Transverse colon (tissue), 4 donors: ENCODE data around the gene P4HTM. TPM values are rescaled to one million over a fixed set of nuclear protein-coding genes. Genes with fewer than 3 reads are reported as not detected.

Source experiments
- DNase-seq: peaks from one replicate; pipeline ENCODE4 v3.0.0-alpha.2; 2019
- H3K27ac ChIP-seq, 4 donors: fragments of 200-600 bp; sonication (generic); 2 replicates each; pipeline ENCODE4 v1.5.1; 2016 to 2018; ENCODE audit warnings: inconsistent platforms in 4 of 4
- H3K27me3 ChIP-seq: fragments of 200-600 bp; sonication (generic); 2 replicates; pipeline ENCODE4 v1.5.1; 2017; ENCODE audit warnings: inconsistent platforms
- H3K36me3 ChIP-seq, 4 donors: fragments of 200-600 bp; sonication (generic); 2 replicates each; pipeline ENCODE4 v1.5.1; 2017 to 2019; ENCODE audit warnings: inconsistent platforms in 4 of 4
- H3K4me1 ChIP-seq, 4 donors: fragments of 200-600 bp; sonication (generic); 2 replicates each; pipeline ENCODE4 v1.5.1; 2017 to 2020; ENCODE audit warnings: inconsistent platforms in 4 of 4
- H3K4me3 ChIP-seq, 4 donors: fragments of 200-600 bp; sonication (generic); 1 replicate in 1 of 4; 2 replicates in 3 of 4; pipeline versions ENCODE4 v1.5.1 to v1.6.1; 2017 to 2019; ENCODE audit warnings: inconsistent platforms in 4 of 4
- H3K9me3 ChIP-seq, 2 donors: fragments of 200-600 bp; sonication (generic); 2 replicates each; pipeline ENCODE4 v1.5.1; 2017 to 2019; ENCODE audit warnings: inconsistent platforms in 2 of 2
- CTCF ChIP-seq, 5 experiments: fragments of 200-600 bp in 3 of 5; fragments of 450-650 bp in 2 of 5; sonication (generic) in 3 of 5; IDR thresholded peaks; 1 replicate in 2 of 5; 2 replicates in 3 of 5; pipeline ENCODE4 v1.5.1; 2016 to 2017; ENCODE audit warnings: antibody characterized with exemption in 5 of 5, inconsistent platforms in 3 of 5, mild to moderate bottlenecking in 2 of 5, moderate library complexity in 1 of 5
- EP300 ChIP-seq: sonication (generic); formaldehyde crosslinking; IDR thresholded peaks from one replicate; pipeline ENCODE4 v1.6.1; 2017; ENCODE audit warnings: antibody characterized with exemption, low read depth
- POLR2A ChIP-seq: fragments of 450-650 bp; IDR thresholded peaks from one replicate; pipeline ENCODE4 v1.6.1; 2016; ENCODE audit warnings: antibody characterized with exemption, mild to moderate bottlenecking, moderate library complexity
- POLR2AphosphoS5 ChIP-seq, 3 donors: sonication (generic); formaldehyde crosslinking; IDR thresholded peaks; one replicate each; pipeline ENCODE4 v1.6.1; 2016; ENCODE audit warnings: antibody characterized with exemption in 3 of 3
- WGBS, 2 donors: methylation state at CpG; one replicate each; pipeline ENCODE4 v1.1.5; 2018; ENCODE audit warnings: low coverage in 1 of 2; 5-methylcytosine and 5-hydroxymethylcytosine counted together
- in situ Hi-C, 4 donors: fragments of 200-750 bp; cut with MboI; loops; one replicate each; pipeline versions ENCODE4 v1.15.0 to v1.15.1; 2017; ENCODE audit warnings: low sequenced_read_pairs in 3 of 4, low pct_ligation_motif_present in 1 of 4, low pct_unique_long_range_greater_than_20kb in 1 of 4
- intact Hi-C: fragments of 100-400 bp; cut with DNase I; formaldehyde crosslinking; loops from one replicate; pipeline ENCODE4 v1.15.1; 2023; ENCODE audit warnings: low total_unique reads
- total RNA-seq, 4 donors: library from RNA; depleted of rRNA; stranded (reverse); fragments of >200 nt; gene quantifications; one replicate each; pipeline ENCODE4 v1.1.0, GENCODE V29; 2016

The P4HTM gene
- total RNA-seq, 4 donors from 2014 or later, result 43.4 to 100 (median 76.6) TPM

DNA sequence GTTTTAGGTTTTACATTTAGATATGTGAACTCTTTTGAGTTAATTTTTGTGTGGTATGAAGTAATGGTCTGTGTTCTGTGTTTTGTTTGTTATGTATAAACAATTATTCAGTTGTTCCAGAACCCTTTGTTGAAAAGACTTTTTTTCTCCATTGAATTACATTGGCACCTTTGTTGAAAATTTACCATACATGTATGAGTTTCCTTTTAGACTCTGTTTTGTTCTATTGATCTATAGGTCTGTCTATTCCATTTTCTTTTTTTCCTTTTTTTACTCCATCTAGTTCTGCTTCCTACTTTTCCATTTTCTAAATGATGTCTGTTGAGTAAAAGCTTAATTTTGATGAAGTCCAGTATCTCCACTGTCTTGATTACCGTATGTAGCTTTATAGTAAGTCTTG lies 40.0 kb upstream of the P4HTM start:
- intact Hi-C loops (no loop called here), in situ Hi-C loops (no loop called here)
- no peak for TF ChIP-seq EP300
- no peak for TF ChIP-seq POLR2A
- TF ChIP-seq POLR2AphosphoS5 (IDR thresholded peaks at IDR 0.05), result no peak
- no peak for TF ChIP-seq CTCF (IDR thresholded peaks at IDR 0.05)
- Histone ChIP-seq H3K27ac (no peak overlapping the region), H3K4me1 (no peaks in the 10 kb centered on the region), H3K36me3 (peaks cover 0 to 8% (median under 1%) of the 10 kb centered on the region in 4 donors), H3K9me3 (no peaks in the 10 kb centered on the region), H3K27me3 (no peaks in the 10 kb centered on the region), H3K4me3 (no peak overlapping the region)
- no peak for DNase-seq
- 91 to 100% methylated on average over 1 of the region's 1 CpG for WGBS, 2 donors

- Histone ChIP-seq H3K4me3 (no peak overlapping the region), H3K36me3 (peaks cover 0 to 8% (median 0%) of the 10 kb centered on the region in 4 donors), H3K9me3 (no peaks in the 10 kb centered on the region), H3K27me3 (no peaks in the 10 kb centered on the region), H3K4me1 (no peaks in the 10 kb centered on the region), H3K27ac (no peak overlapping the region)
- in situ Hi-C loops (no loop called here), intact Hi-C loops (no loop called here)
- no peak for DNase-seq
- no peak for TF ChIP-seq POLR2AphosphoS5 (IDR thresholded peaks at IDR 0.05)
- TF ChIP-seq CTCF (IDR thresholded peaks at IDR 0.05), result no peak
- no peak for TF ChIP-seq POLR2A
- TF ChIP-seq EP300, result no peak
- 69 to 89% methylated on average over 4 of the region's 4 CpGs for WGBS, 2 donors
These were observed 38.3 kb upstream of the P4HTM start for GRCh38 chr3:48951764-48952163.

GRCh38 chr3:48952510-48953118 lies 37.4 kb upstream of the P4HTM start:
- Histone ChIP-seq H3K4me3 (no peak overlapping the region), H3K27me3 (no peaks in the 10 kb centered on the region), H3K4me1 (no peaks in the 10 kb centered on the region), H3K9me3 (no peaks in the 10 kb centered on the region), H3K27ac (no peak overlapping the region), H3K36me3 (peaks cover 0 to 8% (median 0%) of the 10 kb centered on the region in 4 donors)
- in situ Hi-C loops (no loop called here), intact Hi-C loops (no loop called here)
- peak; percentile 70 for DNase-seq
- TF ChIP-seq CTCF (IDR thresholded peaks at IDR 0.05), result peak; percentile 23 to 61 (median 48)
- TF ChIP-seq POLR2AphosphoS5 (IDR thresholded peaks at IDR 0.05), result no peak
- WGBS, 2 donors, result 80 to 82% methylated on average over 6 to 8 of the region's 8 CpGs

DNA sequence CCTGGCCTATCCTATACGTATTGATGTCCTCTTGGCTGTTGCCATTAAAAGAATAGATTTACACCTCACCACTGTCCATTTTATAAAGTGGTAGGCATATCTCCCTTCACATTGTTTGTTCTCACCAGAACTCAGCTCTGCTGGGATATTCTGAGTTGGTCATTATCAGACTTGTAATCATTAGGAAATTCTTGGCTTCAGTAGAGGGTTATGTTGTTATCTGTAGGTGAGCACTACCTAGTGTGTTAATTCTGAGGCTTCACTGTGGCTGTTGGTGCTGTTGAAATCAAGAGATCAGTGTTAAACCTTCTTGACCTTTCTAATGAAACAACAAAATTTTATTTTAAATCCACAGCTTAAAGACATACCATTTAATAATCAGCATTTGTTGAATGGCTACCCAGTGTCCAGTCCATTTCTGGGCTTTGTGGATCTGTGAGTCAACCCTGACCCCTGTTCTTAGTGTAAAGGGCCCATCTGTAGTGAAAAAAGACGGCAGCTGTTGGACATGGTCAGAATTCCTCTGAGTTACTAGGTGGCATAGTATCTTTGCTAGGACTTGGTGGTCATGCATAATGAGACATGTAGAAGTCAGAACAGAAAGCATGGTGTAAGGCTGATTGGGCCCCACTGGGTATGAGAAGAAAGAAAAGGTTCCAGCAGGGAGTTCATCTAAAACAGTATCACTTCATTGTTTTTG lies 32.9 kb upstream of the P4HTM start:
- no peaks in the 10 kb centered on the region for H3K9me3 ChIP-seq
- TF ChIP-seq EP300, result no peak
- no peaks in the 10 kb centered on the region for H3K27me3 ChIP-seq
- intact Hi-C loops (no loop called here), in situ Hi-C loops (no loop called here)
- 86 to 100% methylated on average over 2 of the region's 2 CpGs for WGBS, 2 donors
- no peaks in the 10 kb centered on the region for H3K4me1 ChIP-seq
- no peak overlapping the region for H3K4me3 ChIP-seq
- H3K36me3 ChIP-seq, result peaks cover 0 to 14% (median 0%) of the 10 kb centered on the region in 4 donors
- DNase-seq, result no peak
- no peak overlapping the region for H3K27ac ChIP-seq
